ENCODE data around the gene BFSP2.
"Not testable (repeated sequence)": the region's sequence is repeated elsewhere in the genome, so short reads cannot be mapped to it uniquely, and the experiment has no call there.

The BFSP2 gene

GRCh38 chr3:133468251-133468721, 68.4 kb downstream of the BFSP2 start:
- Mint-ChIP-seq H3K4me1 (peaks cover 44% of the 10 kb centered on the region), H3K27ac (no peak overlapping the region), H3K36me3 (ENCODE audit: low read depth) (no peaks in the 10 kb centered on the region), H3K27me3 (ENCODE audit: low read depth) (peaks cover 30% of the 10 kb centered on the region), H3K9me3 (no peaks in the 10 kb centered on the region), H3K4me3 (no peak overlapping the region)
- no peak for TF ChIP-seq CTCF (IDR thresholded peaks at IDR 0.05; ENCODE audit: unreplicated experiment in 3 of 3)

- Mint-ChIP-seq H3K9me3 (no peaks in the 10 kb centered on the region), H3K27ac (no peak overlapping the region), H3K36me3 (ENCODE audit: low read depth) (no peaks in the 10 kb centered on the region), H3K27me3 (ENCODE audit: low read depth) (peaks cover 23% of the 10 kb centered on the region), H3K4me1 (peaks cover 46% of the 10 kb centered on the region), H3K4me3 (no peak overlapping the region)
- no peak for TF ChIP-seq CTCF (IDR thresholded peaks at IDR 0.05; ENCODE audit: unreplicated experiment in 3 of 3)
Observed at GRCh38 chr3:133469140-133469731, 69.4 kb downstream of the BFSP2 start.

GRCh38 chr3:133472242-133472641, 72.4 kb downstream of the BFSP2 start:
- Mint-ChIP-seq H3K27me3 (ENCODE audit: low read depth) (peaks cover 23% of the 10 kb centered on the region), H3K36me3 (ENCODE audit: low read depth) (no peaks in the 10 kb centered on the region), H3K9me3 (no peaks in the 10 kb centered on the region), H3K4me1 (peaks cover 61% of the 10 kb centered on the region), H3K4me3 (peak overlapping the region in 1 of 3 experiments; percentile 48), H3K27ac (no peak overlapping the region)
- no peak for TF ChIP-seq CTCF (IDR thresholded peaks at IDR 0.05; ENCODE audit: unreplicated experiment in 3 of 3)

GRCh38 chr3:133472889-133473288, 73.0 kb downstream of the BFSP2 start:
- no peaks in the 10 kb centered on the region for H3K36me3 Mint-ChIP-seq (ENCODE audit: low read depth)
- TF ChIP-seq CTCF (IDR thresholded peaks at IDR 0.05; ENCODE audit: unreplicated experiment in 3 of 3), result no peak
- H3K27me3 Mint-ChIP-seq (ENCODE audit: low read depth), result peaks cover 23% of the 10 kb centered on the region
- H3K4me3 Mint-ChIP-seq, result no peak overlapping the region
- H3K9me3 Mint-ChIP-seq, result no peaks in the 10 kb centered on the region
- H3K27ac Mint-ChIP-seq, result no peak overlapping the region
- peaks cover 58% of the 10 kb centered on the region for H3K4me1 Mint-ChIP-seq

- H3K4me3 Mint-ChIP-seq; H3K9me3 Mint-ChIP-seq; H3K36me3 Mint-ChIP-seq (ENCODE audit: low read depth): not testable (repeated sequence)
- Mint-ChIP-seq H3K4me1 (peaks cover 58% of the 10 kb centered on the region), H3K27me3 (ENCODE audit: low read depth) (peaks cover 23% of the 10 kb centered on the region), H3K27ac (peak overlapping the region; percentile 68 to 90 (median 87))
Observed at GRCh38 chr3:133473472-133474191, 73.8 kb downstream of the BFSP2 start.

- no peaks in the 10 kb centered on the region for H3K9me3 Mint-ChIP-seq
- H3K27ac Mint-ChIP-seq, result peak overlapping the region; percentile 68 to 90 (median 87)
- TF ChIP-seq CTCF (IDR thresholded peaks at IDR 0.05; ENCODE audit: unreplicated experiment in 3 of 3), result no peak
- H3K4me3 Mint-ChIP-seq, result no peak overlapping the region
- H3K36me3 Mint-ChIP-seq (ENCODE audit: low read depth), result no peaks in the 10 kb centered on the region
- H3K4me1 Mint-ChIP-seq, result peaks cover 61% of the 10 kb centered on the region
- H3K27me3 Mint-ChIP-seq (ENCODE audit: low read depth), result peaks cover 20% of the 10 kb centered on the region
Observed at GRCh38 chr3:133474251-133474801, 74.5 kb downstream of the BFSP2 start.

Measured in nephron (organoid).